MCF 10A (cell line): ENCODE measurements around the gene ADAMTS2. TPM values are rescaled to one million over a fixed set of nuclear protein-coding genes. Genes with fewer than 3 reads are reported as not detected.

Source experiments
- BruUV-seq: library from RNA; stranded (reverse); fragments of 400-500 nt; replicated peaks from 2 replicates; lab custom pipeline; 2021; lab: Mats Ljungman, UMichigan
- CTCF ChIA-PET: fragments of 300-600 bp; sonication (Branson Sonifier 250); formaldehyde crosslinking; extraction: SDS; loops from one replicate; lab custom pipeline; 2021; ENCODE audit warnings: antibody characterized with exemption, inconsistent platforms; lab: Yijun Ruan, JAX
- POLR2A ChIA-PET: fragments of 300-600, 350-650 bp; sonication (Branson Sonifier 250); formaldehyde crosslinking; extraction: SDS; loops from one replicate; lab custom pipeline; 2020; ENCODE audit warnings: antibody characterized with exemption, inconsistent platforms; lab: Yijun Ruan, JAX
- DNase-seq: peaks from one replicate; pipeline ENCODE4 v3.0.0-alpha.2; 2018; ENCODE audit not compliant: unreplicated experiment
- H3K27ac Mint-ChIP-seq: one replicate; pipeline ENCODE4 v1.8.0; 2022; ENCODE audit warnings: mild to moderate bottlenecking, low read depth, mixed read lengths; ENCODE audit not compliant: unreplicated experiment
- H3K27me3 Mint-ChIP-seq: one replicate; pipeline ENCODE4 v1.8.0; 2022; ENCODE audit warnings: mixed read lengths; ENCODE audit not compliant: insufficient read depth, unreplicated experiment
- H3K36me3 Mint-ChIP-seq: one replicate; pipeline ENCODE4 v1.8.0; 2022; ENCODE audit warnings: mild to moderate bottlenecking, moderate library complexity, mixed read lengths; ENCODE audit not compliant: insufficient read depth, unreplicated experiment
- H3K4me1 Mint-ChIP-seq: one replicate; pipeline ENCODE4 v1.8.0; 2022; ENCODE audit warnings: mixed read lengths; ENCODE audit not compliant: insufficient read depth, unreplicated experiment
- H3K4me3 Mint-ChIP-seq: one replicate; pipeline ENCODE4 v1.8.0; 2022; ENCODE audit warnings: mild to moderate bottlenecking, moderate library complexity, mixed read lengths; ENCODE audit not compliant: unreplicated experiment
- H3K9me3 Mint-ChIP-seq: one replicate; pipeline ENCODE4 v1.8.0; 2022; ENCODE audit warnings: mixed read lengths; ENCODE audit not compliant: unreplicated experiment
- intact Hi-C: fragments of 100-400 bp; cut with micrococcal nuclease; formaldehyde crosslinking; loops from 2 replicates; pipeline ENCODE4 v1.14.1; 2022
- total RNA-seq: library from RNA; stranded (reverse); gene quantifications from 2 replicates; pipeline ENCODE4 v1.2.3, GENCODE V29; 2022
- TF ChIP-seq, protein P1 (sequence below): fragments of 200-600 bp; IDR thresholded peaks from one replicate; pipeline ENCODE4 v1.8.0; 2022; ENCODE audit warnings: antibody characterized with exemption, mild to moderate bottlenecking; ENCODE audit not compliant: unreplicated experiment

ADAMTS2 gene
- total RNA-seq, 1 experiment from 2014 or later, result not detected

DNA sequence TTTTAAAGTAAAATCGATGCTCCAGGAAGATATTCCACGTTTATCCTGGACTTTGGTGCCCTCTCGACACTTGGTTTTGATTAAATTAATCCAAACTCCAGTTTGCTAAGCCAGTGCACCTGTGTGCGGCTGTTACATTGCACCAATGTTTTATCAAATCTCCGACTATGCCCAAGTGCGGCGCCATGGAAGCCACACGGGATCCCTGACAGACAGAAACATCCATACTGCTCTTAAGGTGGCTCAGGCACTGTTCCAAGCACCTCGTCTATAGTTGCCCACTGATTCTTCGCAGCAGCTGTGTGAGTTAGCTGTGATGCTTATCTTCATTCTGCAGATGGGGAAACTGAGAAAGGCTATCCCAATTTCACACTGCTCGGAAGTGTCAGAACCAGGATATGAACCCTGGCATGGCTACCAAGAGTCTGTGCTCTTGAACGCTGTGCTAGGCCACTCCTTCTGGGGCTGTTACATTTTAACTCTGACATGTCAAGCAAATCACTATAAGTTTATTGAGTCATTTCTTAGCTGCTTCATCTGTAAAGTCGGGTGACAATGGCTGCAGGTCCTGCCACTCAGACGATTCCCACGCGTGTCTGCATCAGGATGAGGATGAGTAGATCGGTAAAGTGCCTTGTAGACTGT lies 113.0 kb downstream of the ADAMTS2 start:
- intact Hi-C loops, result no loop called here
- POLR2A ChIA-PET, result interaction anchor here (0.7 kb wide), 1 partner anchor 34 kb away, joined by 4 read pairs; no protein-coding TSS in a partner anchor
- Mint-ChIP-seq H3K27me3 (no peaks in the 10 kb centered on the region), H3K9me3 (no peaks in the 10 kb centered on the region), H3K27ac (no peak overlapping the region), H3K4me3 (no peak overlapping the region), H3K4me1 (no peaks in the 10 kb centered on the region), H3K36me3 (peaks cover 6% of the 10 kb centered on the region)
- no peak for DNase-seq
- CTCF ChIA-PET, result interaction anchor here (0.6 kb wide), 1 partner anchor 121 kb away, joined by 3 read pairs; no protein-coding TSS in a partner anchor
- TF ChIP-seq, protein P1, sequence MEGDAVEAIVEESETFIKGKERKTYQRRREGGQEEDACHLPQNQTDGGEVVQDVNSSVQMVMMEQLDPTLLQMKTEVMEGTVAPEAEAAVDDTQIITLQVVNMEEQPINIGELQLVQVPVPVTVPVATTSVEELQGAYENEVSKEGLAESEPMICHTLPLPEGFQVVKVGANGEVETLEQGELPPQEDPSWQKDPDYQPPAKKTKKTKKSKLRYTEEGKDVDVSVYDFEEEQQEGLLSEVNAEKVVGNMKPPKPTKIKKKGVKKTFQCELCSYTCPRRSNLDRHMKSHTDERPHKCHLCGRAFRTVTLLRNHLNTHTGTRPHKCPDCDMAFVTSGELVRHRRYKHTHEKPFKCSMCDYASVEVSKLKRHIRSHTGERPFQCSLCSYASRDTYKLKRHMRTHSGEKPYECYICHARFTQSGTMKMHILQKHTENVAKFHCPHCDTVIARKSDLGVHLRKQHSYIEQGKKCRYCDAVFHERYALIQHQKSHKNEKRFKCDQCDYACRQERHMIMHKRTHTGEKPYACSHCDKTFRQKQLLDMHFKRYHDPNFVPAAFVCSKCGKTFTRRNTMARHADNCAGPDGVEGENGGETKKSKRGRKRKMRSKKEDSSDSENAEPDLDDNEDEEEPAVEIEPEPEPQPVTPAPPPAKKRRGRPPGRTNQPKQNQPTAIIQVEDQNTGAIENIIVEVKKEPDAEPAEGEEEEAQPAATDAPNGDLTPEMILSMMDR, result no peak
- no TSS peak for BruUV-seq

DNA sequence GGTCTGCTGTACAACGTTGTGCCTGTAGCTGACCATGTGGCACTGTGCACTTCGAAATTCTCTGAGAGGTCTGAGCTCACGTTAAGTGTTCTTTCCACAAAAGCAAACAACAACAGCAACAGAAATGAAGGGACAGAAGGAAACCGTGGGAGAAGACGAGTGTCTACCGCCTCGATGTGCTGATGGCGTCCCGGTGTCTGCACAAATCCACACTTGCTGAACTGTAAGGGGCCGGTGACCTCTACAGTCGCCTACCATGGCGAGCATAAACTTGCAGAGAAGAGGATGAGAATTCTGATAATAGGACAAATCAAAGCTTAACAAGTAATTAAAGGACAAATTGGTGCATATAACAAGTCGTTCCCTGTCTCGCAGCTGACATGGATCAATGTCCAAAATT lies 114.0 kb downstream of the ADAMTS2 start:
- no peak for DNase-seq
- Mint-ChIP-seq H3K4me3 (no peak overlapping the region), H3K27ac (no peak overlapping the region), H3K27me3 (peaks cover 4% of the 10 kb centered on the region), H3K36me3 (peaks cover 6% of the 10 kb centered on the region), H3K9me3 (no peaks in the 10 kb centered on the region), H3K4me1 (no peaks in the 10 kb centered on the region)
- ChIA-PET CTCF (interaction anchor here (0.9 kb wide), 1 partner anchor 20 kb away, joined by 3 read pairs; no protein-coding TSS in a partner anchor), POLR2A (no interaction called here)
- TF ChIP-seq, protein P1, result no peak
- BruUV-seq, result no TSS peak
- intact Hi-C loops, result no loop called here

DNA sequence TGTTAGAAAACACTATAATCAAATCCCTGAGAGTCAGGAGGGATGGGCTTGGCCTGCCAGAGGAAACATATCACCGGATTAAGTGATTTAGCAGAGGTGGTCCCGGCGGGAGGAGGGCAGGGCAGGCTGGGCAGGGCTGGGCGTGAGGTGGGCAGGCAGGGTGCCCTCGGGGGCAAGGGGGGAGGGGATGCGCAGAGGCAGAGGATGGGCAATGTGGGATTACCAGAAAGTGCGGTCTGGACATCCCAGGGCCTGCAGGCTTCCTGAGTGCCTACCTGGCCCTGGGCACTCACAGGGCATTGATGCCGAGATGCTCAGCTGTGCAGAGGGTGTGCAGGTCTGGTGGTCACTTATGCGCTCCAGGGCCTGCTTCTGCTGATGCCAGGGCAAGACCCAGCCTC lies 115.2 kb downstream of the ADAMTS2 start:
- POLR2A ChIA-PET, result no interaction called here
- Mint-ChIP-seq H3K27me3 (peaks cover 6% of the 10 kb centered on the region), H3K27ac (no peak overlapping the region), H3K9me3 (no peaks in the 10 kb centered on the region), H3K36me3 (peaks cover 6% of the 10 kb centered on the region), H3K4me3 (no peak overlapping the region), H3K4me1 (no peaks in the 10 kb centered on the region)
- DNase-seq, result no peak
- TF ChIP-seq, protein P1, result no peak
- no TSS peak for BruUV-seq
- intact Hi-C loops, result no loop called here
- CTCF ChIA-PET, result no interaction called here

DNA sequence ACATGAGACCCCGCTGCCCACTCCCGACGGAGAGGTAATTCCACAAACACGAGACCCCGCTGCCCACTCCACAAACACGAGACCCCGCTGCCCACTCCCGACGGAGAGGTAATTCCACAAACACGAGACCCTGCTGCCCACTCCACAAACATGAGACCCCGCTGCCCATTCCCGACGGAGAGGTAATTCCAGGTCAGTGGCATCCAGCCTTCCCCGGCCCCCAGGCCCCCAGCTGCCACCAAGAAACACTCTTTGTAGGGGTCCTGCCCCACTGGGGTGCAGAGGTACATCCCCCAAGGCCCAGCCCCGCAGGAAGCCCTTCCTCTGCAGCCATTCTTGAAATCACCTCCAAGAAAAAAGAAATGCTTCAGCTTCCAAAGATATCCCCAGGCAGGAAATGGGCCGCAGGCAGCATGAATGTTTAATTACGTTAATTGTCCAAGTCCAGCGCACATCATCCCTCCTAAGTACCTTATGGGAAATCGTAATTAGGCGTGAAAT lies 115.9 kb downstream of the ADAMTS2 start:
- no peaks in the 10 kb centered on the region for H3K9me3 Mint-ChIP-seq
- H3K36me3 Mint-ChIP-seq, result no peaks in the 10 kb centered on the region
- H3K27ac Mint-ChIP-seq, result no peak overlapping the region
- ChIA-PET CTCF (no interaction called here), POLR2A (no interaction called here)
- no peak overlapping the region for H3K4me3 Mint-ChIP-seq
- H3K27me3 Mint-ChIP-seq, result peaks cover 6% of the 10 kb centered on the region
- no peak for DNase-seq
- H3K4me1 Mint-ChIP-seq, result no peaks in the 10 kb centered on the region
- TF ChIP-seq, protein P1, result no peak
- intact Hi-C loops, result no loop called here
- BruUV-seq, result no TSS peak
